HG02943 (cell line): Measurements from ENCODE around the gene PLCL1.
"Not testable (repeated sequence)": the region's sequence is repeated elsewhere in the genome, so short reads cannot be mapped to it uniquely, and the experiment has no call there.

Experiments
- ATAC-seq: cut with Tn5 transposase; IDR thresholded peaks from one replicate; pipeline ENCODE4 v1.9.1; 2021; ENCODE audit warnings: mild to moderate bottlenecking, low read depth, moderate library complexity; ENCODE audit not compliant: unreplicated experiment

The PLCL1 gene

DNA sequence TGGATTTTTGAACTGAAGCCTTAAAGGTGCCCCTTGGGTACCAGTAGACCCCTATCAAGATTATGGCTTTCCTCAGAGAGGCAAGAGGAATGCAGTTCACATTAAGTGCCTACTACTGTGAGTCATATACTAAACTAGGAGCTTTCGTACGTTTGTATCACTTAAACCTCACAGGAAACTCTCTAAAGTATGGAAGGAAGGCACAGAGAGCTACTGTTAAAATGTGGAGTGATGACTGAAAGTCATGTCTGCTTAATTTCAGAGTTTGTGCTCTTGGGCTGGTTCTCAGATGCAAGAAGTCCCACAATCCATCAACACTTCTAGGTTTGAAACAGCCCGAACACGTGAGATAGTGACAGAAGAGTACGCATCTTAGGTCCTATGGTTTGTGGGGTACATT lies 4.7 kb downstream of the PLCL1 start:
- no peak for ATAC-seq

- no peak for ATAC-seq
Measured at GRCh38 chr2:197810016-197810415, 5.6 kb downstream of the PLCL1 start.

DNA sequence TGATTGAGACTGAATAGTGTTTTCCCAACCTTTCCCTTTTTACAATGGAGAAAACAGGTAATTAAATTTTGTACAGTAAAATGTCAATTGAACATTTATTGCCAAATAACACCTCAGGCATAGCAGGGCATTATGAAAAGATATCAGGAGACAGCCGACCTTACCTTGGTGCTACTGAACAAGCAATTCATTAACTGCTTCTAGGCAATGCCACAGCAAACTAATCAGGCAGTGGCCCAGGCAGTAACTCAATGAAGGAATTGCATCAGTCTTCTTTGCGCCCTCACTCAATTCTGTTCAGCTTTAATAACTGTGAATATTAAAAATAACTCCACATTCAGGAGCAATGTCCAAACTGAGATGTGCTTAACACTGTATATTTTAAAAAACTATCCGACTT lies 6.1 kb downstream of the PLCL1 start:
- no peak for ATAC-seq

DNA sequence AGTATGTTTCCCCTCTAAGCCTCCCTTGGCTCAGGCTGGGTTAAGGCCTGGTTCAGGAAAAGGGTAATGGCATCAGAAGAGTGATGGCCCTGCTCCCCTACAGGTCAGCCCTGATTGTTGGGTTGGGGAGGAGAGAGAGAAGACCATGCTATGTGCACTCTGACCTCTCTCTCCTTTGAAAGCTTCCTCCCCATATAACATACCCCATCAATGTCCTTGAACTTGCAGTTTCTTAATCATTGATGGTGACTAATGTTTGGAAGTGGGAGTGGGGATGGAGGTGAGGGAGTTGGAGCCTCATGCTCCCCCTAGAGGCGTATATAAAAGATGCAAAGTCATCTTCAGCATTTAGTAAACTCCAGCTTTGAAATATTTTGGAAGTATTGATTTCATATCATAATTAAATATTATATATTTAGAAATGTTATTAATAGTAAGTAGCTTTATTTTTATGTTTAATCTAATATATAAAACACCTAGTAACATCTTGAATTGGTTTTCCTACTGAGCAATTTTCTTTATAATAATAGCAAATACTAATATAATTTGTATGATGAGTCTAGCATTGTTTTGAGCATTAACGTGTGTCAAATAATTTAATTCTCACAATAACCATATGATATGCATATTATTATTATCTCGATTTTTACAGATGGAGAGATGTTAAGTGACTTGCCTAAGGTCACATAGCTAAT lies 8.8 kb downstream of the PLCL1 start:
- ATAC-seq: no peak

- no peak for ATAC-seq
Measured at GRCh38 chr2:197814526-197814925, 10.1 kb downstream of the PLCL1 start.

- ATAC-seq: no peak
Measured at GRCh38 chr2:197821550-197822289, 17.3 kb downstream of the PLCL1 start.

DNA sequence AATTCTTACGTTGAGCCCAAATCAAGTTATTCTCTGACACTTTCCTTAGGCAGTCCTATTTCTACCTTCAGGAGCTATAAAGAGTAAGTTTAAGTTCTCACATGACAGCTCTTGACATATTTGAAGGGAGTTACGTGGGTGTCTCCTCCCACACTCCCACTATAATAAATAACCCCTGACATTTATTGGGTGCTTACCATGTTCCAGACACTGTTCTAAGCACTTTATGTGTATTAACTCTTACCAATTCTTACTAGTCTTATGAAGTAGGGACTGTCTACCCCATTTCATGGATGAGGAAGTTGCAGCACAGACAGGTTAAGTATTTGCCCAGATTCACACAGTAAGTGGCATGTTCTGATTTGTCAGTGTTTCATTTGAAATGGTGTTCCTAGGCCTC lies 17.9 kb downstream of the PLCL1 start:
- no peak for ATAC-seq

- no peak for ATAC-seq
Measured at GRCh38 chr2:197827618-197828017, 23.2 kb downstream of the PLCL1 start.

- no peak for ATAC-seq
Measured at GRCh38 chr2:197828464-197829135, 24.2 kb downstream of the PLCL1 start.

GRCh38 chr2:197834771-197835170 lies 30.4 kb downstream of the PLCL1 start:
- not testable (repeated sequence) for ATAC-seq

- no peak for ATAC-seq
Measured at GRCh38 chr2:197835293-197835692, 30.9 kb downstream of the PLCL1 start.

DNA sequence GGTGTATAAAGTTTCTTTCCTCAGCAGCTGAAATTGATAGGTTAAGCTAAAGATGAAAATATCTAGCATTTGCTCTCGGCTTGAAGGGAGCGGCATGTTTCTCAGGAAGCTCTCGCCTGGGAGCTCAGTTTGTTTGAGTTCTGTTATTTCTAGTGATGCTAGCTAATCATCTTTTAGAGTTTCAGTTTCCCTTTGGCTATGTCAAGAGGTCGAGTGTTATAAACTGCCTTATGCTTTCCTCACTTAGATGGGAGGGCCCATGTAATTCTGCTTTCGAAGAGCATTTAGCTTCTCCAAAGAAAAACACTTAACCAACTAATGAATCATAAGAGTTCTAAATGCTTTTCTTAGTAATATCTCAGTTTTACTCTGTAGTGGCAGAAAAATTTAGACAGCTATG lies 33.6 kb downstream of the PLCL1 start:
- peak; percentile 100 for ATAC-seq

DNA sequence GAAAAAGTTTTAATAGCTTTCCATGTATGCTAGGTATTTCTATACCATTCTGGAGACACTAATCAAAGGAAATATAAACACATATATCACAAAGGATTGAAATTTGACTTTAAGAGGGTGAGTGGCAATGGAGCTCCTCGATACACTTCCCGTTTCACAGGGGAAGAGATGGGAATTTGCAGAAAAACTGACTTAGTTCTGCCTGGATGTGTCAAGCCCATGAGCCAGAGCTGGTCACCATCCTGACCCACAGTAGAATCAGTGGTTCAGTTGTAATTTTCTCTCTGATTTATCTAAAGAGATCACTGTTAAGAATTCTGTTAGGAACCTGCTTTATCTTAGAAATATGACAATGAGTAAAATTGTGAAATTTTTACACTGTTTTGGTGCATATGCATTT lies 34.2 kb downstream of the PLCL1 start:
- ATAC-seq: no peak

DNA sequence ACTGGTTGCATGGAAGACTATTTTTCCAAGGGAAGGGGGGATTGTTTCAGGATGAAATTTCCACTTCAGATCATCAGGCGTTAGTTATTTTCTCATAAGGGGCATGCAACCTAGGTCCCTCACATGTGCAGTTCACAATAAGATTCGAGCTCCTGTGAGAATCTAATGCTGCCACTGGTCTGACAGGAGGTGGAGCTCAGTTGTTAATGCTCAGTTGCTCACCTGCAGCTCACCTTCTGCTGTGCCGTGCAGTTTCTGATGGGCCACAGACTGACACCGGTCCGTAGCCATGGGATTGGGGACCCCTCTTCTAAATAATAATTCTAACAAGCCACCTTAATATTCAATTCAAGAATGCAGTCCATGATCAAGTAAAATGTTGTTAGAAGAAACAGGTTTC lies 34.9 kb downstream of the PLCL1 start:
- no peak for ATAC-seq

- no peak for ATAC-seq
Measured at GRCh38 chr2:197839856-197840255, 35.5 kb downstream of the PLCL1 start.

- no peak for ATAC-seq
Measured at GRCh38 chr2:197846128-197846527, 41.7 kb downstream of the PLCL1 start.

DNA sequence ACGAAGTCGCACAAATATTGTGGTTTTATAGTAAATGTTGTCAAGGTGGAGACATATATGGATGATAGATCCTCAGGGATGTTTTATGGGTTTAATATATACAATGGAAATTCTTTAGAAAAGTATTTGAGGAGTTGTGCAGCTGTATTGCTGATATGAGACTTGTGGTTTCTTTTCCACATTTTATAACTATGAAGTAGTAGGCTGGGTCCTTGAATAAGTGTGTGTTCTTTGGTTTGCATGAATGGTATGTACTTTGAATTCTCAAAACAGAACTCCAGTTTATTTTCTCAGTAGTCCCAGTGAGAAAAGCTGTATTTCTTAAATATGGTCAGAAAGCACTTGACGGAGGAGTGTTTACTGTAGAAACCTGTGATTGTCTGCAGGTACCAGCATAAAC lies 42.4 kb downstream of the PLCL1 start:
- ATAC-seq: no peak

GRCh38 chr2:197847651-197848401 lies 43.4 kb downstream of the PLCL1 start:
- no peak for ATAC-seq

DNA sequence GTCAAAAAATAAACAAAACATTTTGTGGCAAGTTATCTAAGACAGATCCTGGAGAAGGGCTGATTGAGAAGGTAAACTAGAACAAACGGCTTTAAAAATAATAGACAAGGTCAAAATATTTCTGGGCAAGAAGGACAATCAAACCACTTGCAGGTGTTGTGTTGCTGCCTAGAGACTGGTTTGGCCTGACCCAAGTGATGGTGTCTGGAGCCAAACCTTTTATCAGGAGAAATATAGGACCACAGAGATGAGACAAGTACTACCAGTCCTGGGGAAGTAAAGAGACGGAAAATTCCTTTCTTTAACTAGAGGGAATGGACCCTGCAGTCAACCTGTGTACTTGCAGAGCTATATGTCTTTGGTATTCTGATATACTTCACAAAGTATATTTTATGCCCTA lies 44.2 kb downstream of the PLCL1 start:
- no peak for ATAC-seq

DNA sequence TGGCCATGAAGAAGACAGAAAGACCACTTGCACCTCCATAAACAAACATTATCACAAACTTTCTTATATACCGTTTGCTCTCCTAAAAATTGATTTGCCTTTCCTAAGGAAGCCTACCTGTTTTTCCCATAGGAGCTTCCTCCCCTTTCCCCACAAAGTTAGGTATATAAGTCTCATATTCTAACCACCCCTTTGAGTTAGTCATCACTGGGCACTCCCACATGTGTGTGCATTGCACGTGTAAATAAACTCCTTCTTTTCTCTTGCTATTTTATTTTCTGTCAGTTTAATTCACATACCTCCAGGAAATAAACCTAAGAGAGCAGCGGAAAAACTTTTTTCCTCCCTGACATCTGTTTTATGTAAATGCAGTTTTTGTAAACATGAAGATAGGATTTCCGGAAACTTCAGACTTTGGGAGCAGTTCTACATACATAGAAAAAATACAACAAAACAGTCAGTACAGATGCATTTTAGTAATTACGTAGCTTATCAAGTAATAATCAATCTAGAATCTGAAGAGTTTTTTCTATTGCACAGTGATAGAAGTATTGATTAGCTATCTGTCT lies 46.6 kb downstream of the PLCL1 start:
- ATAC-seq: no peak

DNA sequence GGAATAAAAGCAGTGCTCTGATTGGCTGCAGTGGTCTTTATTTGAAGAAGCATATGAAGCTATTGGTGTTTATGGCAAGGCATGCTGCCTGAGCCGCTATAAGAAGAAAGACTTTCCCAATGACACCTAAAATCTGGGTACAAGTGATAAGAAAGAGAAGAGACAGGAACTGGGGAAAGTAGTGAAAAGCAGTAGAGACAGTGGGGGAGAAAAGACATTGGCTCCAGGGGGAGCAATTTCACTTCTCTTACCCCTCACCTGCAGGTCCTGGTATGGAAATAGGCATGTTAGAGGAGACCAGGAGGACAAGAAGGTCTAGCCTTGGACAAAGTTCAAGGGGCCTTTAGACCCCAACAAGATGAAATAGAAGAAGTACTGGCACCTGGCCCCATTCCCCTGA lies 47.1 kb downstream of the PLCL1 start:
- ATAC-seq: no peak
